Neural progenitor cell (in vitro differentiated cells): ENCODE measurements around the gene SWAP70. TPM values are rescaled to one million over a fixed set of nuclear protein-coding genes. Genes with fewer than 3 reads are reported as not detected.

Source experiments
- DNase-seq: peaks from one replicate; pipeline ENCODE4 v3.0.0-alpha.2; 2016; ENCODE audit warnings: low spot score
- H2AFZ ChIP-seq: fragments of 200-600 bp; sonication (generic); replicated peaks from 2 replicates; pipeline ENCODE4 v1.6.1; 2016; ENCODE audit warnings: antibody characterized with exemption
- H3F3A ChIP-seq: fragments of 200-600 bp; sonication (generic); 2 replicates; pipeline ENCODE4 v1.6.1; 2016; ENCODE audit warnings: antibody characterized with exemption, low read depth
- H3K27ac ChIP-seq: fragments of 200-600 bp; sonication (generic); 2 replicates; pipeline ENCODE4 v1.5.1; 2016; ENCODE audit warnings: mild to moderate bottlenecking
- H3K27me3 ChIP-seq: fragments of 200-600 bp; sonication (generic); 2 replicates; pipeline ENCODE4 v1.6.1; 2016; ENCODE audit warnings: mild to moderate bottlenecking, moderate library complexity
- H3K36me3 ChIP-seq: fragments of 200-600 bp; sonication (generic); 2 replicates; pipeline ENCODE4 v1.5.1; 2016
- H3K4me1 ChIP-seq: fragments of 200-600 bp; sonication (generic); 2 replicates; pipeline ENCODE4 v1.6.1; 2016; ENCODE audit warnings: mixed run types
- H3K4me2 ChIP-seq: fragments of 200-600 bp; sonication (generic); 2 replicates; pipeline ENCODE4 v1.6.1; 2016
- H3K4me3 ChIP-seq: fragments of 200-600 bp; sonication (generic); 2 replicates; pipeline ENCODE4 v1.5.1; 2016
- H3K79me2 ChIP-seq: fragments of 200-600 bp; sonication (generic); 2 replicates; pipeline ENCODE4 v1.6.1; 2016; ENCODE audit warnings: low read depth
- H3K9ac ChIP-seq: fragments of 200-600 bp; sonication (generic); 2 replicates; pipeline ENCODE4 v1.6.1; 2016
- H3K9me3 ChIP-seq: fragments of 200-600 bp; sonication (generic); 2 replicates; pipeline ENCODE4 v1.5.1; 2016; ENCODE audit warnings: low read depth
- H4K20me1 ChIP-seq: fragments of 200-600 bp; sonication (generic); 2 replicates; pipeline ENCODE4 v1.6.1; 2016; ENCODE audit warnings: low read depth
- H3K27ac Mint-ChIP-seq: 3 replicates; pipeline ENCODE4 v1.8.0; 2021; ENCODE audit warnings: mixed read lengths
- H3K27me3 Mint-ChIP-seq: 2 replicates; pipeline ENCODE4 v1.8.0; 2022; ENCODE audit warnings: low read depth, mild to moderate bottlenecking, inconsistent platforms, moderate library complexity, mixed read lengths; ENCODE audit not compliant: insufficient read depth
- H3K36me3 Mint-ChIP-seq: 3 replicates; pipeline ENCODE4 v1.8.0; 2021; ENCODE audit warnings: mixed read lengths
- H3K4me1 Mint-ChIP-seq: 3 replicates; pipeline ENCODE4 v1.8.0; 2021; ENCODE audit warnings: mixed read lengths
- H3K4me3 Mint-ChIP-seq: 3 replicates; pipeline ENCODE4 v1.8.0; 2021; ENCODE audit warnings: mild to moderate bottlenecking, moderate library complexity, mixed read lengths
- H3K9me3 Mint-ChIP-seq: 3 replicates; pipeline ENCODE4 v1.8.0; 2020; ENCODE audit warnings: mixed read lengths
- EZH2 ChIP-seq: fragments of 200-600 bp; sonication (generic); IDR thresholded peaks from 2 replicates; pipeline ENCODE4 v1.6.1; 2017; ENCODE audit warnings: antibody characterized with exemption, mild to moderate bottlenecking, moderate library complexity
- EZH2phosphoT487 ChIP-seq: fragments of 200-600 bp; sonication (generic); IDR thresholded peaks from 2 replicates; pipeline ENCODE4 v1.6.1; 2017; ENCODE audit warnings: antibody characterized with exemption
- total RNA-seq: library from RNA; depleted of rRNA; stranded (reverse); fragments of >200 nt; gene quantifications from 2 replicates; pipeline ENCODE4 v1.2.3, GENCODE V29; 2015; ENCODE audit warnings: low replicate concordance
- TF ChIP-seq, protein P1 (sequence below): fragments of 200-600 bp; sonication (generic); IDR thresholded peaks from 2 replicates; pipeline ENCODE4 v1.5.1; 2017; ENCODE audit warnings: antibody characterized with exemption, mild to moderate bottlenecking

Gene SWAP70
- total RNA-seq, 1 donor from 2014 or later = 25.5 TPM

DNA sequence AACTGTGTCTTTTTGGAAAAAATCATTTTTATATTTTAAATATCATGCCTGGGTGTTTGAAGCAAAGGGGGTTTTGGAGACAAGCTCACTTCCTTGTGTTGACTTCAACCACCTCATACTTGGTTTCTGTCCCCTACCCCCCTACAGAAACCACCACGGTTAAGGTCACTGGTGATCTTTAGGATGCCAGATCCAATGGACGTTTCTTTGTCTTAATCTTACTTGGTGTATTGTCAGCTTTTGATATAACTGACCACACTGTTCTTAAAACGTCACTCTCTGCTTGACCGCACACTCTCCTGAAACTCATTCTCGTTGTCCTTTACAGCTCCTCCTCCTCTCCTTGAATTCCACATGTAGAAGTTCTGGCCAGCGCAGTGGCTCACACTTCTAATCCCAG lies 34.8 kb upstream of the SWAP70 start:
- H2AFZ ChIP-seq = no peak overlapping the region
- H3K27me3 ChIP-seq = no peaks in the 10 kb centered on the region
- H3K4me1 ChIP-seq = peaks cover 37% of the 10 kb centered on the region
- no peaks in the 10 kb centered on the region for H4K20me1 ChIP-seq
- TF ChIP-seq EZH2 (no peak), EZH2phosphoT487 (no peak)
- TF ChIP-seq, protein P1, sequence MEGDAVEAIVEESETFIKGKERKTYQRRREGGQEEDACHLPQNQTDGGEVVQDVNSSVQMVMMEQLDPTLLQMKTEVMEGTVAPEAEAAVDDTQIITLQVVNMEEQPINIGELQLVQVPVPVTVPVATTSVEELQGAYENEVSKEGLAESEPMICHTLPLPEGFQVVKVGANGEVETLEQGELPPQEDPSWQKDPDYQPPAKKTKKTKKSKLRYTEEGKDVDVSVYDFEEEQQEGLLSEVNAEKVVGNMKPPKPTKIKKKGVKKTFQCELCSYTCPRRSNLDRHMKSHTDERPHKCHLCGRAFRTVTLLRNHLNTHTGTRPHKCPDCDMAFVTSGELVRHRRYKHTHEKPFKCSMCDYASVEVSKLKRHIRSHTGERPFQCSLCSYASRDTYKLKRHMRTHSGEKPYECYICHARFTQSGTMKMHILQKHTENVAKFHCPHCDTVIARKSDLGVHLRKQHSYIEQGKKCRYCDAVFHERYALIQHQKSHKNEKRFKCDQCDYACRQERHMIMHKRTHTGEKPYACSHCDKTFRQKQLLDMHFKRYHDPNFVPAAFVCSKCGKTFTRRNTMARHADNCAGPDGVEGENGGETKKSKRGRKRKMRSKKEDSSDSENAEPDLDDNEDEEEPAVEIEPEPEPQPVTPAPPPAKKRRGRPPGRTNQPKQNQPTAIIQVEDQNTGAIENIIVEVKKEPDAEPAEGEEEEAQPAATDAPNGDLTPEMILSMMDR = no peak
- H3K9ac ChIP-seq = no peak overlapping the region
- no peaks in the 10 kb centered on the region for H3K79me2 ChIP-seq
- no peak overlapping the region for H3K27ac Mint-ChIP-seq
- no peak overlapping the region for H3K4me3 Mint-ChIP-seq
- H3K27me3 Mint-ChIP-seq = peaks cover 3% of the 10 kb centered on the region
- no peak for DNase-seq
- H3K9me3 Mint-ChIP-seq = peaks cover 13% of the 10 kb centered on the region
- H3K36me3 Mint-ChIP-seq = no peaks in the 10 kb centered on the region
- H3F3A ChIP-seq = peaks cover 44% of the 10 kb centered on the region
- H3K4me2 ChIP-seq = no peak overlapping the region
- no peak overlapping the region for H3K27ac ChIP-seq
- H3K4me1 Mint-ChIP-seq = peaks cover 35% of the 10 kb centered on the region
- H3K9me3 ChIP-seq = no peaks in the 10 kb centered on the region
- no peak overlapping the region for H3K4me3 ChIP-seq
- no peaks in the 10 kb centered on the region for H3K36me3 ChIP-seq

GRCh38 chr11:9633679-9634078 lies 30.2 kb upstream of the SWAP70 start:
- Histone ChIP-seq H3F3A (peaks cover 7% of the 10 kb centered on the region), H3K9me3 (no peaks in the 10 kb centered on the region), H3K9ac (no peak overlapping the region), H3K4me2 (no peak overlapping the region), H3K4me1 (peaks cover 2% of the 10 kb centered on the region), H4K20me1 (no peaks in the 10 kb centered on the region), H2AFZ (no peak overlapping the region), H3K4me3 (no peak overlapping the region), H3K79me2 (no peaks in the 10 kb centered on the region), H3K27me3 (no peaks in the 10 kb centered on the region), H3K36me3 (no peaks in the 10 kb centered on the region), H3K27ac (no peak overlapping the region)
- TF ChIP-seq EZH2 (no peak), EZH2phosphoT487 (no peak)
- TF ChIP-seq, protein P1 = no peak
- H3K4me3 Mint-ChIP-seq = no peak overlapping the region
- H3K4me1 Mint-ChIP-seq = peaks cover 3% of the 10 kb centered on the region
- H3K9me3 Mint-ChIP-seq = peaks cover 13% of the 10 kb centered on the region
- H3K27ac Mint-ChIP-seq = no peak overlapping the region
- no peaks in the 10 kb centered on the region for H3K36me3 Mint-ChIP-seq
- DNase-seq = no peak
- H3K27me3 Mint-ChIP-seq = no peaks in the 10 kb centered on the region

- no peaks in the 10 kb centered on the region for H3K27me3 ChIP-seq
- H3K36me3 ChIP-seq = no peaks in the 10 kb centered on the region
- no peaks in the 10 kb centered on the region for H3K4me1 ChIP-seq
- no peaks in the 10 kb centered on the region for H3K9me3 ChIP-seq
- Mint-ChIP-seq H3K36me3 (no peaks in the 10 kb centered on the region), H3K4me1 (no peaks in the 10 kb centered on the region), H3K9me3 (peaks cover 12% of the 10 kb centered on the region), H3K27me3 (no peaks in the 10 kb centered on the region), H3K27ac (no peak overlapping the region), H3K4me3 (no peak overlapping the region)
- no peak overlapping the region for H2AFZ ChIP-seq
- no peaks in the 10 kb centered on the region for H3F3A ChIP-seq
- H4K20me1 ChIP-seq = no peaks in the 10 kb centered on the region
- no peaks in the 10 kb centered on the region for H3K79me2 ChIP-seq
- no peak overlapping the region for H3K4me2 ChIP-seq
- no peak overlapping the region for H3K27ac ChIP-seq
- no peak overlapping the region for H3K4me3 ChIP-seq
- no peak for TF ChIP-seq EZH2phosphoT487
- no peak for TF ChIP-seq EZH2
- TF ChIP-seq, protein P1 = no peak
- DNase-seq = no peak
- no peak overlapping the region for H3K9ac ChIP-seq
These were observed 27.2 kb upstream of the SWAP70 start for GRCh38 chr11:9636691-9637090.
